Right renal cortex interstitium (tissue), 3 donors: Measurements from ENCODE around the gene GAB3. TPM values are rescaled to one million over a fixed set of nuclear protein-coding genes. Genes with fewer than 3 reads are reported as not detected.
"Not testable (repeated sequence)": the region's sequence is repeated elsewhere in the genome, so short reads cannot be mapped to it uniquely, and the experiment has no call there.

Experiments used
- DNase-seq, 3 donors: peaks; one replicate each; pipeline ENCODE4 v3.0.0-alpha.2; 2013; ENCODE audit warnings: low read depth in 3 of 3, low spot score in 2 of 3
- polyA plus RNA-seq, 3 donors: library from polyadenylated mRNA; unstranded; fragments of 120-200 nt; gene quantifications; one replicate each; pipeline ENCODE4 v1.2.1, GENCODE V29; 2013; ENCODE audit not compliant: insufficient read length in 3 of 3

The GAB3 gene
- polyA plus RNA-seq, 3 donors = 1.9 to 2.0 (median 1.9) TPM

GRCh38 chrX:154660541-154660940, 90.3 kb downstream of the GAB3 start:
- no peak for DNase-seq

- no peak for DNase-seq
These were observed 91.9 kb downstream of the GAB3 start for GRCh38 chrX:154658957-154659356.

- no peak for DNase-seq
These were observed 92.7 kb downstream of the GAB3 start for GRCh38 chrX:154658187-154658586.

- DNase-seq = no peak
These were observed 93.6 kb downstream of the GAB3 start for GRCh38 chrX:154657226-154657805.

DNA sequence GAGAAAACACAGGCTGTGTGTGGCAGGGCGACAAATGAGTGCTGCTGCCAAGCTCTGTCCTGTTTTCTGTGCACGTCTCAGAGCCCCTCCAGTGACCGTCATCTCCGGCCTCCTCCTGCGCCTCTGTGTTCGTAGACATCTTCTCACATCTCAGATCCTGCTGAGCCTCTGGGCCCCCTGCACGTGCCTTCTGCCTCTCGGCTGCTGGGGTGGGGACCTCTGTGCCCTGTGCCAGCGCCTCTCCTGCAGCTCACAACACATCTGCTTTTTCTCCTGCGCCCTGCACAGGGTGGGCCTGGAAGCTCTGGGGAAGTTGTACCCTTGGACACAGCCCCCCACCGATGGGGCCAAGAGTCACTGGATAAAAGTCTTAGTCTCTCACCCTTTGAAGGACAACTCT, 95.1 kb downstream of the GAB3 start:
- DNase-seq = no peak

GRCh38 chrX:154655346-154655745, 95.5 kb downstream of the GAB3 start:
- DNase-seq = no peak

DNA sequence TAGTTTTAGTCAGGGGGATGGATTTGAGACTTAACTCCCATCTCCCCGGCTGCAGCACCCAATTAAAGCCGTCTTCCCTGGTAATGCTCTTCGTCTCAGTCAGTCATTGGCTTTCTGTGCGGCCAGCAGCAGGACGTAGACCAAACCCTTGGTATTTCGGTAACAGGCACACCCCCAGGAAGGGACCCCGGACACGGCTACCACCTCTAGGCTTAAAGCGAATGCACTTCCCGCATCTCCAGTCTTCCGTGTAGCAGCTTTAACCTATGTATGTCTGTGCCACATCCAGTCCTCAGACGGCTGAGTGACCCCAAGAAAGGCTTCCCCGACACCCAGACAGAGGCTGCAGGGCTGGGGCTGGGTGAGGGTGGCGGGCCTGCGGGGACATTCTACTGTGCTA, 96.0 kb downstream of the GAB3 start:
- no peak for DNase-seq

DNA sequence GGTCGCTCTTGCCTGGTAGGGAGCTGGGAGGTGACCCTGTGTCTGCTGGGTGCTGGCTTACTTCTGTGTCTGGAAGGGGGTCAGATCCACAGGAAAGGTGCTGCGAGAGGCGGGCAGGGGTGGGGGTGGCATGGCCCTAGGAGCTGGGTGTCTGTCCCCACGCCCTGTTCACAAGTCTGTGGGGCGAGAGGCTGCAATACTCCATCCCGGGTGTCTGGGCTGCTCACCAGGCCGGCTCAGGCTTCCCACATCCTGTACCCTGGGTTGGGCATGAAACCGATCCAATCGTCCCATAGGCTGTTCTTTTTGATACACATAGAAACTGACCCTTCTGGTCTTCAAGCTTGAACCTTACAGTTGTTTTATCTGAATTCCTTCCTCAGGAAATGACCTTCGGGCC, 96.5 kb downstream of the GAB3 start:
- no peak for DNase-seq

GRCh38 chrX:154653413-154653812, 97.5 kb downstream of the GAB3 start, which contains the start of gene CTAG2:
Gene CTAG2, minus strand, starts transcription at chrX:154653579. Its CDS starts 64 bp downstream, at chrX:154653515.
- not testable (repeated sequence) for DNase-seq

DNA sequence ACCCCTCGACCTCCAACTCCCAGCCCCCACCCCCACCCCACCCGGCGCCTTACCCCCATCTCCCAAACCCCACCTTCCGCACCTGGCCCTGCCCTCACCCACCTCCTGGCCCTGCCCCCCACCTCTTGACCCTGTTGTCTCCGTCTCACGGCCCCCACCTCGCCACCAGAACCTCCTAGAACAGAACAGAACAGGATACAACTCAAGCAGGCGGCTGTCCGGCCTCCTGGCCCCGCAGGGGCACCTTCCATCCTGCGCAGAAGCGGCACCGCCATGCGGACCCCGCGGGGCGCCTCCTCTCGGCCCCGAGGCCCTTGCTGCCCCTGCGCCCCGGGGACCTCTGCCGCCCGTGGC, 97.9 kb downstream of the GAB3 start:
- DNase-seq = no peak

- no peak for DNase-seq
These were observed 98.4 kb downstream of the GAB3 start for GRCh38 chrX:154652311-154653047.

GRCh38 chrX:154650221-154650510, 100.7 kb downstream of the GAB3 start:
- DNase-seq = no peak

DNA sequence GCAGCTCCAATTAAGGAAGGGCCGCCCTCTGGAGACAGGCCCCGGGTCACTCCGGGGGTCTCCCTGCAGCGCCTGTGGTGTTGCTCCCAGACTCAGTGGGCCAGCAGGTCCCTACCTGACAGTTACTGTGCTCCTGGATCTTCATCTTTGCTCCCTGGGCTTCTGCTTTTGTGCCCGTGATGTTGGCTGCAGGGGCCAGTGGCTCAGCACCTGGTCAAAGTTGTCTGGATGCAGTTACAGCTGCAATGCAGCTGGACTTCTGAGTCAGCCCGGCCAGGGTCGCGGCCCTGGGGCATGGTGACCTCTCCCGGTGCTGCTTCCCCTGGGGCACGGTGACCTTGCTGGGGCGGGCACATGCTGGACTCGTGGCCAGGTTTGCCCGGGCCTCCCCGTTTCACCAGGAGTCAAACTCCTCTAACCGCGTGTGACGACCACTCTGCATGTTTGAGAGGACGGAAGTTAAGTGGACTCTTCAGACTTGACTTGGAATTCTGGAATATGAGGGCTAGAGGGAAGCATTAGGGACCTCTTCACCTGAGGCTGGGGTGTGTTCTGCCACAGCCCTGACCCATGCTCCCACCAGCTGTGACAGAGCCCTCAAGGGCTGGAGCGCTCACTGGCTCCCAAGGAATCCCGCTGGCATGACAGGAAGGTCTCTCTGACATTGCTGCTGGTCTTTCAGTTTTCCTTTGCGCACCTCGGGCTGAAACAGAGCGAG, 101.2 kb downstream of the GAB3 start:
- no peak for DNase-seq

DNA sequence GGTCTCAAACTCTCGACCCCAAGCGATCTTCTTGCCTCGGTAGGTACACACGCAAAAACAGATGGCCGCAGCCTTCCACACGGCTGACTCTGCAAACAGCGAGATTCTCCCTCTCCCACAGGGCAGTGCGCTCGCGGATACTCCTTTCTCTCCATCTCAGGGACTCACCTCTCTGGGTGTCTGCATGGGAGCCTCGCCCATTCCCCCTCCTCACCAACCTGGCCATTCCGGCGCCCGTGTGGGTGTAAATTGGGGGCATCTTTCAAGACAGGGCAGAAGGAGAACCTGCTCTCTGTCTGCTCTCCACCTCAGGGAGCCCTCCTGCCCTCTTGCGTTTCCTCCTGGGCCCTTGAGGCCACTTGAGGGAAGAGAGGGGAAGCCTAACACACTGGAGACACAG, 101.9 kb downstream of the GAB3 start:
- no peak for DNase-seq

GRCh38 chrX:154645745-154646378, 105.0 kb downstream of the GAB3 start:
- not testable (repeated sequence) for DNase-seq

DNA sequence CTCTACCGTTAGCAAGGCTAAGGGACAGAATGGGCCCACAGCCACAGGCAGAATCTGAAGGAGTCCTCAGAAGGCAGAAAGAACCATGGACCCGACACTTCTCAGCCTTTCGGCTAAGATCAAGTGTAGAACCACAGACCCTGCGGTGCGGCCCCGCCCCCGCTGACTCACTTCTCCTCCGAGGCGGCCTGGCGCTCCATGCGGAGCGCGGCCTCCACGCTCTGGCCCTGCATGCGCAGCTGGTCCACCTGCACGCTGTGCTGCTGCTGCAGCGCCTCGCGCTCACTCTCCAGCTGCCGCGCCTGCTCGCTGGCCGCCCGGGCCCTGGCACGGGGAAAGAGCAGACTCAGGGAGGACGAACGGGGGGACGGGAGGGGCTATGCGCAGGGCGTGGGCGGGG, 107.2 kb downstream of the GAB3 start:
- DNase-seq = not testable (repeated sequence)

GRCh38 chrX:154641740-154642139, 109.1 kb downstream of the GAB3 start:
- DNase-seq = not testable (repeated sequence)

GRCh38 chrX:154633661-154634060, 117.2 kb downstream of the GAB3 start:
- DNase-seq = not testable (repeated sequence)

DNA sequence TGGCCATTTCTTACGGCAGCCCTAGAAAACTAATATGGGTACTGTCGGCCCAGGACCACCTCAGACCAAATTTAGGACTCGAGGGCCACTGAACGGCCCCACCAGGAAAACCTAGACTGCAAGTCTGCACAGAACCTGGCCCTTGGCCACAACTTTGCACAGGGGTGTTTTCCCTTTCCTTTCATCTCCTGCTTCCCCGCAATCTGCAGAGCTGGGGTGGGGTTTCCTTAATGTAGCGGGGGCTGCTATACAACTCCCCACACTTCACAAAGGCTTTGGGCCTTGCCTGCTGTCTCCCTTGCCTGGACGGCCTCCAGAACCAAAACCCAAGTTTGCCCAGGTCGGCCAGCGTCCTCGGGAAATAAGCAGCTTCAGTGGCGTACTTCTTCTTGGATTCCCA, 119.9 kb downstream of the GAB3 start:
- not testable (repeated sequence) for DNase-seq

GRCh38 chrX:154628960-154629359, 121.9 kb downstream of the GAB3 start:
- not testable (repeated sequence) for DNase-seq
